ENCODE results near the gene UTS2B.

DNA sequence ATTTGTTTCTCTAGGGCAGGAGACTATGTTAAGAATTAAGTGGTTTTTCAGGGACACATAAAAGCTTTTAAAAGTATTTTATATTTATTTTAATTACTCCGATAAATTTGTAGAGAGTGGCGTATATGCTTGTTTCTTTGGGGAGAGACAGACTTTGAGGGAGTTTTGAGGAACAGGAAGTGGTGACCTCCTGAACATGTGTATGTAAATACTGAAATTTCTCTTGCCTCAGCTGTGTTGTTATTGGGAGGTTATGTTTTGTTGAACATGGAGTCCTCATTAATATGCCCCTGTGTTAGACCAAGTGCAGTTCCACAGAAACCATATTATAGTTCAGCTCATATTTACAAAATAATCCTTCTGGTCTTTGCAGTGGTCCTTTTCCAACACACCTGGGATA lies 41.8 kb upstream of the UTS2B start:
- TF ChIP-seq POLR2A (IDR thresholded peaks at IDR 0.05; ENCODE audit: low read depth, low read length), result no peak
- no peak for TF ChIP-seq POLR2AphosphoS5 (IDR thresholded peaks at IDR 0.05; ENCODE audit: low read depth, low read length)
